Measurements from ENCODE around the gene FRY. TPM values are rescaled to one million over a fixed set of nuclear protein-coding genes. Genes with fewer than 3 reads are reported as not detected.

FRY gene
- total RNA-seq, 1 donor = 12.3 TPM

GRCh38 chr13:32040689-32041088 is 9.1 kb downstream of the FRY start:
- peaks cover 7% of the 10 kb centered on the region for H3K4me1 ChIP-seq (ENCODE audit: insufficient read depth, low read length)
- H3K27me3 ChIP-seq (ENCODE audit: insufficient read depth, low read length) = no peaks in the 10 kb centered on the region
- no peaks in the 10 kb centered on the region for H3K9me3 ChIP-seq (ENCODE audit: low read depth, low read length)
- H3K4me3 ChIP-seq (ENCODE audit: insufficient read depth, low read length) = no peak overlapping the region
- H4K20me1 ChIP-seq (ENCODE audit: insufficient read depth, low read length) = no peaks in the 10 kb centered on the region
- no peak overlapping the region for H3K4me2 ChIP-seq (ENCODE audit: insufficient read depth, low read length)
- H3K79me2 ChIP-seq (ENCODE audit: insufficient read depth, low read length) = peaks cover 6% of the 10 kb centered on the region
- H3K36me3 ChIP-seq (ENCODE audit: insufficient read depth, low read length) = no peaks in the 10 kb centered on the region
- DNase-seq (ENCODE audit: insufficient read length, low spot score, missing footprints) = no peak
- no peak overlapping the region for H3K27ac ChIP-seq (ENCODE audit: low read depth, low read length)
- no peak for TF ChIP-seq CTCF (IDR thresholded peaks at IDR 0.05; ENCODE audit: extremely low read depth, low read depth, low read length)
- no peak overlapping the region for H2AFZ ChIP-seq (ENCODE audit: low read length)

GRCh38 chr13:32041429-32041828 is 9.9 kb downstream of the FRY start:
- Histone ChIP-seq H3K4me1 (ENCODE audit: insufficient read depth, low read length) (peaks cover 14% of the 10 kb centered on the region), H3K9me3 (ENCODE audit: low read depth, low read length) (no peaks in the 10 kb centered on the region), H3K36me3 (ENCODE audit: insufficient read depth, low read length) (no peaks in the 10 kb centered on the region), H3K79me2 (ENCODE audit: insufficient read depth, low read length) (peaks cover 4% of the 10 kb centered on the region), H3K27me3 (ENCODE audit: insufficient read depth, low read length) (no peaks in the 10 kb centered on the region), H3K4me2 (ENCODE audit: insufficient read depth, low read length) (no peak overlapping the region), H4K20me1 (ENCODE audit: insufficient read depth, low read length) (no peaks in the 10 kb centered on the region), H2AFZ (ENCODE audit: low read length) (no peak overlapping the region), H3K4me3 (ENCODE audit: insufficient read depth, low read length) (no peak overlapping the region), H3K27ac (ENCODE audit: low read depth, low read length) (no peak overlapping the region)
- DNase-seq (ENCODE audit: insufficient read length, low spot score, missing footprints) = no peak
- TF ChIP-seq CTCF (IDR thresholded peaks at IDR 0.05; ENCODE audit: extremely low read depth, low read depth, low read length) = no peak

- no peak overlapping the region for H3K4me2 ChIP-seq (ENCODE audit: insufficient read depth, low read length)
- H3K4me3 ChIP-seq (ENCODE audit: insufficient read depth, low read length) = no peak overlapping the region
- H3K27ac ChIP-seq (ENCODE audit: low read depth, low read length) = no peak overlapping the region
- no peak for TF ChIP-seq CTCF (IDR thresholded peaks at IDR 0.05; ENCODE audit: extremely low read depth, low read depth, low read length)
- H3K9me3 ChIP-seq (ENCODE audit: low read depth, low read length) = no peaks in the 10 kb centered on the region
- DNase-seq (ENCODE audit: insufficient read length, low spot score, missing footprints) = no peak
- H3K36me3 ChIP-seq (ENCODE audit: insufficient read depth, low read length) = no peaks in the 10 kb centered on the region
- no peaks in the 10 kb centered on the region for H4K20me1 ChIP-seq (ENCODE audit: insufficient read depth, low read length)
- no peaks in the 10 kb centered on the region for H3K79me2 ChIP-seq (ENCODE audit: insufficient read depth, low read length)
- H3K4me1 ChIP-seq (ENCODE audit: insufficient read depth, low read length) = peaks cover 17% of the 10 kb centered on the region
- H3K27me3 ChIP-seq (ENCODE audit: insufficient read depth, low read length) = no peaks in the 10 kb centered on the region
- no peak overlapping the region for H2AFZ ChIP-seq (ENCODE audit: low read length)
Observed at GRCh38 chr13:32042551-32042950, 11.0 kb downstream of the FRY start.

- H3K36me3 ChIP-seq (ENCODE audit: insufficient read depth, low read length) = no peaks in the 10 kb centered on the region
- no peak overlapping the region for H3K27ac ChIP-seq (ENCODE audit: low read depth, low read length)
- H3K27me3 ChIP-seq (ENCODE audit: insufficient read depth, low read length) = no peaks in the 10 kb centered on the region
- H3K4me3 ChIP-seq (ENCODE audit: insufficient read depth, low read length) = no peak overlapping the region
- TF ChIP-seq CTCF (IDR thresholded peaks at IDR 0.05; ENCODE audit: extremely low read depth, low read depth, low read length) = no peak
- peaks cover 21% of the 10 kb centered on the region for H3K4me1 ChIP-seq (ENCODE audit: insufficient read depth, low read length)
- DNase-seq (ENCODE audit: insufficient read length, low spot score, missing footprints) = no peak
- H3K4me2 ChIP-seq (ENCODE audit: insufficient read depth, low read length) = no peak overlapping the region
- no peaks in the 10 kb centered on the region for H3K79me2 ChIP-seq (ENCODE audit: insufficient read depth, low read length)
- no peaks in the 10 kb centered on the region for H3K9me3 ChIP-seq (ENCODE audit: low read depth, low read length)
- H4K20me1 ChIP-seq (ENCODE audit: insufficient read depth, low read length) = no peaks in the 10 kb centered on the region
- no peak overlapping the region for H2AFZ ChIP-seq (ENCODE audit: low read length)
Observed at GRCh38 chr13:32044446-32044845, 12.9 kb downstream of the FRY start.
